Heart right ventricle (tissue), 16 donors: ENCODE results near the gene EIF6. TPM values are rescaled to one million over a fixed set of nuclear protein-coding genes. Genes with fewer than 3 reads are reported as not detected.

Experiments used
- ATAC-seq, 8 donors: fragments of 200-7000 bp; cut with Tn5 transposase; one replicate each; pipeline ENCODE4 v1.9.1; 2020; ENCODE audit warnings: mild to moderate bottlenecking in 8 of 8, moderate library complexity in 8 of 8, moderate number of reproducible peaks in 1 of 8
- DNase-seq, 2 donors: peaks; one replicate each; pipeline ENCODE4 v3.0.0-alpha.2; 2020
- H3K27ac ChIP-seq, 10 donors: fragments of 200-600 bp; sonication (generic) in 2 of 10; one replicate each; pipeline versions ENCODE4 v1.5.0 to v1.8.0; 2020 to 2022; ENCODE audit warnings: mild to moderate bottlenecking in 3 of 10
- H3K27me3 ChIP-seq, 7 donors: fragments of 200-600 bp; one replicate each; pipeline ENCODE4 v1.8.0; 2021 to 2022; ENCODE audit warnings: mild to moderate bottlenecking in 2 of 7
- H3K36me3 ChIP-seq, 9 donors: fragments of 200-600 bp; sonication (generic) in 1 of 9; one replicate each; pipeline versions ENCODE4 v1.5.0 to v1.8.0; 2020 to 2022; ENCODE audit warnings: mild to moderate bottlenecking in 2 of 9
- H3K4me1 ChIP-seq, 9 donors: fragments of 200-600 bp; sonication (generic) in 1 of 9; one replicate each; pipeline versions ENCODE4 v1.5.0 to v1.8.0; 2020 to 2022; ENCODE audit warnings: mild to moderate bottlenecking in 4 of 9
- H3K4me3 ChIP-seq, 10 donors: fragments of 200-600 bp; sonication (generic) in 2 of 10; one replicate each; pipeline versions ENCODE4 v1.5.0 to v1.8.0; 2020 to 2022; ENCODE audit warnings: mild to moderate bottlenecking in 7 of 10, moderate library complexity in 2 of 10
- H3K9me3 ChIP-seq, 11 donors: fragments of 200-600 bp in 10 of 11; sonication (generic) in 2 of 11; one replicate each; pipeline versions ENCODE4 v1.5.0 to v1.8.0; 2013 to 2022; ENCODE audit warnings: mild to moderate bottlenecking in 2 of 11, control low read depth in 1 of 11, moderate library complexity in 1 of 11
- CTCF ChIP-seq, 9 donors: fragments of 200-600 bp; sonication (generic) in 2 of 9; IDR thresholded peaks; one replicate each; pipeline versions ENCODE4 v1.5.0 to v1.8.0; 2021 to 2022; ENCODE audit warnings: antibody characterized with exemption in 9 of 9, mild to moderate bottlenecking in 5 of 9, moderate library complexity in 1 of 9
- WGBS, 2 donors: extraction: QIAGEN DNeasy Blood & Tissue Kit; methylation state at CpG; one replicate each; pipeline ENCODE4 v1.1.7; 2013; ENCODE audit warnings: inconsistent platforms in 1 of 2; 5-methylcytosine and 5-hydroxymethylcytosine counted together
- intact Hi-C, 10 donors: fragments of 100-400 bp; cut with DNase I; formaldehyde crosslinking; loops; one replicate each; pipeline versions ENCODE4 v1.11.1 to v1.14.2; 2022
- long read RNA-seq, 3 donors: library from polyadenylated mRNA; unstranded; transcript quantifications; one replicate each; pipeline ENCODE4 v2.0.0, GENCODE V29; 2020 to 2021
- polyA plus RNA-seq, 2 donors: library from polyadenylated mRNA; stranded (reverse); fragments of 200-250 nt; gene quantifications; one replicate each; pipeline ENCODE4 v1.2.3, GENCODE V29; 2013
- total RNA-seq, 10 donors: library from RNA; stranded (reverse); fragmentation: NEBNext Ultra II Directional in 3 of 10; extraction: Animal tissue kit (Norgen Biotek cat#: 25700) in 3 of 10; gene quantifications; one replicate each; pipeline versions ENCODE4 v1.2.1 to v1.2.4, GENCODE V29; 2021 to 2023
- donor health status: Arrhythmogenic right ventricular cardiomyopathy.
- donor health status: ischemic (EF 13 %, LVEDD 7.1; RV severe dilation, severe dysfunction).
- donor health status: healthy with polysubstance abuse.
- donor health status: DM: no; HTN: yes; CAD: no.
- donor health status: DM: no; HTN: no; CAD: no.
- donor health status: ischemic (EF 25% LVEDD 6.9; RV normal size, moderate dysfunction).
- donor health status: ischemic (EF 25% LVEDD 5.7; RV mildly dilated, moderate dysfunction).
- donor health status: healthy.
- donor health status: DM: yes; HTN: yes; CAD: no.
- donor health status: Ischemic cardiomyopathy.
- donor health status: ischemic (EF 35%, LVEDD 5.7; RV mildly dilated, moderate dysfunction).
- donor health status: nonischemic (EF 11% LVEDD 7.7; RV severe dilation, severe dysfunction).
- donor health status: DM: yes; HTN: yes; CAD: no.
- donor health status: PGD.
- donor health status: ischemic (EF 29% LVEDD 5.4; RV normal size, mild dysfunction).
- donor health status: nonischemic (EF 23%, LVEDD 6.1; RV moderate dilation, normal function).

Gene EIF6
- 10 to 100 TPM; 28.2 to 57.5 (median 39.0) TPM for total RNA-seq
- 100 to 1,000 TPM in 1 of 2 donors, 10 to 100 TPM in 1; 33.4 to 155 TPM for polyA plus RNA-seq
- long read RNA-seq, donor 1, transcript EIF6-203 (7 exons, 1,289 nt), result major isoform, 15 of 25 reads
- long read RNA-seq, donor 1, transcript EIF6-201 (6 exons, 1,252 nt), result minor isoform, 6 of 25 reads
- long read RNA-seq, donor 1, partial matches to known transcripts, result 2 of 25 reads
- long read RNA-seq, donor 1, other reads (novel, unspliced or antisense), result 0 of 25 reads
- long read RNA-seq, donor 2, transcript EIF6-201 (6 exons, 1,252 nt), result minor isoform, 8 of 24 reads
- long read RNA-seq, donor 2, transcript EIF6-203 (7 exons, 1,289 nt), result major isoform, 12 of 24 reads
- long read RNA-seq, donor 2, partial matches to known transcripts, result 4 of 24 reads
- long read RNA-seq, donor 2, other reads (novel, unspliced or antisense), result 0 of 24 reads
- long read RNA-seq, donor 3, transcript EIF6-201 (6 exons, 1,252 nt), result minor isoform, 7 of 31 reads
- long read RNA-seq, donor 3, transcript EIF6-203 (7 exons, 1,289 nt), result major isoform, 19 of 31 reads
- long read RNA-seq, donor 3, partial matches to known transcripts, result 2 of 31 reads
- long read RNA-seq, donor 3, other reads (novel, unspliced or antisense), result 2 of 31 reads

- Histone ChIP-seq H3K36me3 (peaks cover 0 to 35% (median 4%) of the 10 kb centered on the region in 9 donors), H3K4me3 (peak within 1 kb of the TSS; percentile 83 to 96 (median 92)), H3K9me3 (no peaks in the 10 kb centered on the region), H3K27ac (peak within 1 kb of the TSS; percentile 37 to 89 (median 82)), H3K27me3 (no peaks in the 10 kb centered on the region), H3K4me1 (peaks cover 7 to 28% (median 18%) of the 10 kb centered on the region in 9 donors)
- no peak for TF ChIP-seq CTCF (IDR thresholded peaks at IDR 0.05)
- intact Hi-C loops, result no loop called here
- peak; percentile 84 to 86 for DNase-seq
- 0 to 1% methylated on average over 49 to 61 of the region's 61 CpGs for WGBS, 2 donors
- peak; percentile 82 to 95 (median 92) for ATAC-seq
These were observed at the start of gene EIF6 for GRCh38 chr20:35284267-35284991. Gene EIF6 (minus strand): TSS chr20:35284772. CDS start chr20:35284487, 285 bp downstream.

GRCh38 chr20:35333606-35334005, 49.0 kb upstream of the EIF6 start:
- TF ChIP-seq CTCF (IDR thresholded peaks at IDR 0.05), result no peak
- Histone ChIP-seq H3K27ac (no peak overlapping the region), H3K4me3 (no peak overlapping the region), H3K27me3 (no peaks in the 10 kb centered on the region), H3K4me1 (peaks cover 0 to 17% (median 6%) of the 10 kb centered on the region in 9 donors), H3K9me3 (no peaks in the 10 kb centered on the region), H3K36me3 (peaks cover 0 to 7% (median 0%) of the 10 kb centered on the region in 9 donors)
- DNase-seq, result no peak
- WGBS, 2 donors, result 73 to 74% methylated on average over 4 of the region's 4 CpGs
- intact Hi-C loops, result no loop called here
- no peak for ATAC-seq

DNA sequence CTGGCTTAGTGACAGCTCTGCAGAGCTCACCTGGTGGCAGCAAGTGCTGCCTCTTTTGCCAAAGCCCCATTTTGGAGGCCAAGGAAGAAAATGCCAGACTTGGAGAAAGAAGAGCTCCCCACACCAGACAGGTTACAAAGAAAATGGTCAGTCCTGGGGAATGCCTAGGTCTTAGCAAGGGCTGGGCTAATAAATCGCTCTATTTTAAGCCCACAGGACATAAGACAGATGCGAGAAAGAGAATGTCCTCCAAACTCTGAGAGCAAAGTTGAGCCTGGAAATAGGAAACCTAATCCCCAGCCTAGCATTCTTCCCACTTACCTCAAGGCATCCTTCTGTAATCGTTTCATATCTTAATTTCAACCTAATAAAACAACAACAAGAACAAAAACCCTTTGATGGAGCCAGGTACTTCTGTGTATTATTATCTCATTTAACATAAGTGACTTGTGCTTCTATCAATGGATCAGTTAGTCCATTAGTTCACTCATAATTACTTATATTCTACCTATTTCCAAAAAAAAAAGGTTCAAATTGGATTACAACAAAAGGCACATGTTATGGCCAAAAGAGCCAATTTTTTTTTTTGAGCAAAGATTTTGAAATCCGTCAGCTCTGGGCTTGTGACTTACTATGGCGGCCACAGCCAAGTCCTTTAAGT, 48.1 kb upstream of the EIF6 start:
- 94 to 96% methylated on average over 5 of the region's 5 CpGs for WGBS, 2 donors
- Histone ChIP-seq H3K4me3 (no peak overlapping the region), H3K9me3 (no peaks in the 10 kb centered on the region), H3K36me3 (peaks cover 0 to 7% (median 0%) of the 10 kb centered on the region in 9 donors), H3K27ac (no peak overlapping the region), H3K27me3 (no peaks in the 10 kb centered on the region), H3K4me1 (peaks cover 0 to 17% (median 6%) of the 10 kb centered on the region in 9 donors)
- TF ChIP-seq CTCF (IDR thresholded peaks at IDR 0.05), result no peak
- DNase-seq, result no peak
- ATAC-seq, result no peak
- intact Hi-C loops, result no loop called here
